Measurements from ENCODE around the gene KLHL41.

DNA sequence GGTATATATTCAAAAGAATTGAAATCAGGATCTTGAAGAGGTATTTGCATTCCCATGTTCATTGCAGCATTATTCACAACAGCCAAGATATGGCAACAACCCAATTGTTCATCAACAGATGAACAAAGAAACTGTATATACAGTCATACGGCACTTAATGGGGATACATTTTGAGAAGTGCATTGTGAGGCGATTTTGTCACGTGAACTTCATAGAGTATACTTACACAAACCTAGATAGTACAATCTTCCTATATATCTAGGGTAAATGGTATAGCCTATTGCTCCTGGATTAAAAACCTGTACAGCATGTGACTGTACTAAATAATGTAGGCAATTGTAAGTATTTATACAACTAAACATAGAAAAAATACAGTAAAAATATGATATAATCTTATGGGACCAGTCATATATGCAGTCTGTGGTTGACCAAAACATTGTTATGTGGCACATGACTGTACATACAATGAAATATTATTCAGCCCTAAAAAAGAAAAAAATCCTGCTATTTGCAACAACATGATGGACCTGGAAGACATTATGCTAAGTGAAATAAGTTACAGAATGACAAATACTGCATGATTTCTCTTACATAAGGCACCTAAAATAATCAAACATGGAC is 39.4 kb upstream of the KLHL41 start:
- TF ChIP-seq, protein P1, sequence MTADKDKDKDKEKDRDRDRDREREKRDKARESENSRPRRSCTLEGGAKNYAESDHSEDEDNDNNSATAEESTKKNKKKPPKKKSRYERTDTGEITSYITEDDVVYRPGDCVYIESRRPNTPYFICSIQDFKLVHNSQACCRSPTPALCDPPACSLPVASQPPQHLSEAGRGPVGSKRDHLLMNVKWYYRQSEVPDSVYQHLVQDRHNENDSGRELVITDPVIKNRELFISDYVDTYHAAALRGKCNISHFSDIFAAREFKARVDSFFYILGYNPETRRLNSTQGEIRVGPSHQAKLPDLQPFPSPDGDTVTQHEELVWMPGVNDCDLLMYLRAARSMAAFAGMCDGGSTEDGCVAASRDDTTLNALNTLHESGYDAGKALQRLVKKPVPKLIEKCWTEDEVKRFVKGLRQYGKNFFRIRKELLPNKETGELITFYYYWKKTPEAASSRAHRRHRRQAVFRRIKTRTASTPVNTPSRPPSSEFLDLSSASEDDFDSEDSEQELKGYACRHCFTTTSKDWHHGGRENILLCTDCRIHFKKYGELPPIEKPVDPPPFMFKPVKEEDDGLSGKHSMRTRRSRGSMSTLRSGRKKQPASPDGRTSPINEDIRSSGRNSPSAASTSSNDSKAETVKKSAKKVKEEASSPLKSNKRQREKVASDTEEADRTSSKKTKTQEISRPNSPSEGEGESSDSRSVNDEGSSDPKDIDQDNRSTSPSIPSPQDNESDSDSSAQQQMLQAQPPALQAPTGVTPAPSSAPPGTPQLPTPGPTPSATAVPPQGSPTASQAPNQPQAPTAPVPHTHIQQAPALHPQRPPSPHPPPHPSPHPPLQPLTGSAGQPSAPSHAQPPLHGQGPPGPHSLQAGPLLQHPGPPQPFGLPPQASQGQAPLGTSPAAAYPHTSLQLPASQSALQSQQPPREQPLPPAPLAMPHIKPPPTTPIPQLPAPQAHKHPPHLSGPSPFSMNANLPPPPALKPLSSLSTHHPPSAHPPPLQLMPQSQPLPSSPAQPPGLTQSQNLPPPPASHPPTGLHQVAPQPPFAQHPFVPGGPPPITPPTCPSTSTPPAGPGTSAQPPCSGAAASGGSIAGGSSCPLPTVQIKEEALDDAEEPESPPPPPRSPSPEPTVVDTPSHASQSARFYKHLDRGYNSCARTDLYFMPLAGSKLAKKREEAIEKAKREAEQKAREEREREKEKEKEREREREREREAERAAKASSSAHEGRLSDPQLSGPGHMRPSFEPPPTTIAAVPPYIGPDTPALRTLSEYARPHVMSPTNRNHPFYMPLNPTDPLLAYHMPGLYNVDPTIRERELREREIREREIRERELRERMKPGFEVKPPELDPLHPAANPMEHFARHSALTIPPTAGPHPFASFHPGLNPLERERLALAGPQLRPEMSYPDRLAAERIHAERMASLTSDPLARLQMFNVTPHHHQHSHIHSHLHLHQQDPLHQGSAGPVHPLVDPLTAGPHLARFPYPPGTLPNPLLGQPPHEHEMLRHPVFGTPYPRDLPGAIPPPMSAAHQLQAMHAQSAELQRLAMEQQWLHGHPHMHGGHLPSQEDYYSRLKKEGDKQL (CRISPR knock-in tag; IDR thresholded peaks at IDR 0.05; ENCODE audit: low read depth), result no peak
- no peak for TF ChIP-seq KDM5B (CRISPR knock-in tag; IDR thresholded peaks at IDR 0.05; ENCODE audit: borderline replicate concordance)
- no peak for TF ChIP-seq NR2F6 (IDR thresholded peaks at IDR 0.05)
- TF ChIP-seq NR2F6 (CRISPR knock-in tag; IDR thresholded peaks at IDR 0.05), result no peak
- TF ChIP-seq, protein P2, sequence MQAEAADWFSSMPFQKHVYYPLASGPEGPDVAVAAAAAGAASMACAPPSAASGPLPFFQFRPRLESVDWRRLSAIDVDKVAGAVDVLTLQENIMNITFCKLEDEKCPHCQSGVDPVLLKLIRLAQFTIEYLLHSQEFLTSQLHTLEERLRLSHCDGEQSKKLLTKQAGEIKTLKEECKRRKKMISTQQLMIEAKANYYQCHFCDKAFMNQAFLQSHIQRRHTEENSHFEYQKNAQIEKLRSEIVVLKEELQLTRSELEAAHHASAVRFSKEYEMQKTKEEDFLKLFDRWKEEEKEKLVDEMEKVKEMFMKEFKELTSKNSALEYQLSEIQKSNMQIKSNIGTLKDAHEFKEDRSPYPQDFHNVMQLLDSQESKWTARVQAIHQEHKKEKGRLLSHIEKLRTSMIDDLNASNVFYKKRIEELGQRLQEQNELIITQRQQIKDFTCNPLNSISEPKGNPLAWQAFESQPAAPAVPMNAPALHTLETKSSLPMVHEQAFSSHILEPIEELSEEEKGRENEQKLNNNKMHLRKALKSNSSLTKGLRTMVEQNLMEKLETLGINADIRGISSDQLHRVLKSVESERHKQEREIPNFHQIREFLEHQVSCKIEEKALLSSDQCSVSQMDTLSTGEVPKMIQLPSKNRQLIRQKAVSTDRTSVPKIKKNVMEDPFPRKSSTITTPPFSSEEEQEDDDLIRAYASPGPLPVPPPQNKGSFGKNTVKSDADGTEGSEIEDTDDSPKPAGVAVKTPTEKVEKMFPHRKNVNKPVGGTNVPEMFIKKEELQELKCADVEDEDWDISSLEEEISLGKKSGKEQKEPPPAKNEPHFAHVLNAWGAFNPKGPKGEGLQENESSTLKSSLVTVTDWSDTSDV (CRISPR knock-in tag; IDR thresholded peaks at IDR 0.05), result no peak
- TF ChIP-seq SALL2 (CRISPR knock-in tag; IDR thresholded peaks at IDR 0.05), result no peak
- TF ChIP-seq, protein P3, sequence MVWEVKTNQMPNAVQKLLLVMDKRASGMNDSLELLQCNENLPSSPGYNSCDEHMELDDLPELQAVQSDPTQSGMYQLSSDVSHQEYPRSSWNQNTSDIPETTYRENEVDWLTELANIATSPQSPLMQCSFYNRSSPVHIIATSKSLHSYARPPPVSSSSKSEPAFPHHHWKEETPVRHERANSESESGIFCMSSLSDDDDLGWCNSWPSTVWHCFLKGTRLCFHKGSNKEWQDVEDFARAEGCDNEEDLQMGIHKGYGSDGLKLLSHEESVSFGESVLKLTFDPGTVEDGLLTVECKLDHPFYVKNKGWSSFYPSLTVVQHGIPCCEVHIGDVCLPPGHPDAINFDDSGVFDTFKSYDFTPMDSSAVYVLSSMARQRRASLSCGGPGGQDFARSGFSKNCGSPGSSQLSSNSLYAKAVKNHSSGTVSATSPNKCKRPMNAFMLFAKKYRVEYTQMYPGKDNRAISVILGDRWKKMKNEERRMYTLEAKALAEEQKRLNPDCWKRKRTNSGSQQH (CRISPR knock-in tag; IDR thresholded peaks at IDR 0.05; ENCODE audit: low read depth), result no peak
- no peak for TF ChIP-seq FOXA3 (CRISPR knock-in tag; IDR thresholded peaks at IDR 0.05)

Data from HepG2 (cell line).